GM12878 (cell line): Measurements from ENCODE around the gene IRF2BPL. TPM values are rescaled to one million over a fixed set of nuclear protein-coding genes. Genes with fewer than 3 reads are reported as not detected.

Source experiments
- ATAC-seq: fragments of 200-7000 bp; cut with Tn5 transposase; 3 replicates; pipeline ENCODE4 v1.9.1; 2020; ENCODE audit warnings: mild to moderate bottlenecking, moderate library complexity
- BruUV-seq: library from RNA; stranded (reverse); fragments of 400-500 nt; replicated peaks from 2 replicates; lab custom pipeline; 2021; lab: Mats Ljungman, UMichigan
- CTCF ChIA-PET: fragments of 300-600 bp; sonication (Branson Sonifier 250); formaldehyde crosslinking; extraction: SDS; loops from one replicate; lab custom pipeline; 2021; ENCODE audit warnings: inconsistent platforms; lab: Yijun Ruan, JAX
- POLR2A ChIA-PET: fragments of 350-600 bp; formaldehyde crosslinking; extraction: SDS; loops from one replicate; lab custom pipeline; 2021; ENCODE audit warnings: inconsistent platforms; lab: Charles Lee
- RAD21 ChIA-PET: fragments of 300-600 bp; sonication (Branson Sonifier 250); formaldehyde crosslinking; loops from one replicate; lab custom pipeline; 2023; ENCODE audit warnings: antibody characterized with exemption; ENCODE audit not compliant: unreplicated experiment; lab: Charles Lee
- SMC1A ChIA-PET: fragments of 300-600 bp; sonication (Branson Sonifier 250); formaldehyde crosslinking; loops from one replicate; lab custom pipeline; 2023; ENCODE audit not compliant: unreplicated experiment, uncharacterized antibody; lab: Charles Lee
- DNase-seq: peaks from one replicate; pipeline ENCODE4 v3.0.0-alpha.2; 2011; ENCODE audit warnings: low read depth, low spot score
- FAIRE-seq: peaks from 3 replicates; lab custom pipeline; 2011; peaks lifted over from hg19 to GRCh38; lab: Jason Lieb, UNC
- H2AFZ ChIP-seq: 2 replicates; pipeline ENCODE4 v1.6.0; 2011; ENCODE audit warnings: low read depth, low read length, control low read depth; ENCODE audit not compliant: control insufficient read depth
- H3K27ac ChIP-seq: 2 replicates; pipeline ENCODE4 v1.5.1; 2011; ENCODE audit warnings: control low read depth; ENCODE audit not compliant: control insufficient read depth, insufficient read depth
- H3K27me3 ChIP-seq, 2 experiments: replicated peaks in 1 of 2; 2 replicates each; pipeline versions ENCODE4 v1.6.0 to v1.6.1; 2011; ENCODE audit warnings: low read length in 1 of 2; ENCODE audit not compliant: control insufficient read depth in 2 of 2, insufficient read depth in 2 of 2
- H3K36me3 ChIP-seq, 2 experiments: 2 replicates each; pipeline ENCODE4 v1.5.1; 2011; ENCODE audit warnings: low read length in 1 of 2; ENCODE audit not compliant: control insufficient read depth in 2 of 2, insufficient read depth in 2 of 2
- H3K4me1 ChIP-seq: 2 replicates; pipeline ENCODE4 v1.6.1; 2011; ENCODE audit warnings: mild to moderate bottlenecking, low read length, moderate library complexity, mixed read lengths; ENCODE audit not compliant: control insufficient read depth, insufficient read depth
- H3K4me2 ChIP-seq: 2 replicates; pipeline ENCODE4 v1.6.0; 2011; ENCODE audit warnings: control low read depth; ENCODE audit not compliant: control insufficient read depth, insufficient read depth
- H3K4me3 ChIP-seq: fragments of 200-600 bp; sonication (generic); 2 replicates; pipeline ENCODE4 v1.5.1; 2016
- H3K79me2 ChIP-seq: 2 replicates; pipeline ENCODE4 v1.6.0; 2011; ENCODE audit warnings: low read length; ENCODE audit not compliant: control insufficient read depth, insufficient read depth
- H3K9ac ChIP-seq: 2 replicates; pipeline ENCODE4 v1.8.0; 2011; ENCODE audit warnings: low read length, control low read depth, mixed read lengths; ENCODE audit not compliant: control insufficient read depth, insufficient read depth
- H3K9me3 ChIP-seq: replicated peaks from 3 replicates; pipeline ENCODE4 v1.5.1; 2011; ENCODE audit warnings: mild to moderate bottlenecking, low read length; ENCODE audit not compliant: control insufficient read depth, insufficient read depth
- H4K20me1 ChIP-seq: 2 replicates; pipeline ENCODE4 v1.6.0; 2011; ENCODE audit not compliant: control insufficient read depth, insufficient read depth
- EGR1 ChIP-seq, 2 experiments: IDR thresholded peaks; 1 replicate in 1 of 2; 2 replicates in 1 of 2; pipeline ENCODE4 v1.6.1; 2011 to 2012; ENCODE audit warnings: low read depth in 2 of 2, low read length in 2 of 2, borderline replicate concordance in 1 of 2, mild to moderate bottlenecking in 1 of 2, moderate library complexity in 1 of 2
- FOS ChIP-seq: IDR thresholded peaks from 3 replicates; pipeline ENCODE4 v1.6.1; 2011; ENCODE audit warnings: borderline replicate concordance; ENCODE audit not compliant: insufficient read length; ENCODE audit errors: extremely low read depth
- HDAC2 ChIP-seq: fragments of 200-600 bp; sonication (generic); IDR thresholded peaks from 2 replicates; pipeline ENCODE4 v1.6.1; 2017
- KDM1A ChIP-seq: fragments of 200-600 bp; sonication (generic); IDR thresholded peaks from 2 replicates; pipeline ENCODE4 v1.6.1; 2016; ENCODE audit warnings: borderline replicate concordance
- RB1 ChIP-seq: fragments of 450-650 bp; formaldehyde crosslinking; IDR thresholded peaks from 2 replicates; pipeline ENCODE4 v1.6.1; 2017; ENCODE audit warnings: mild to moderate bottlenecking, borderline replicate concordance
- RCOR1 ChIP-seq: conservative IDR thresholded peaks from 2 replicates; pipeline ENCODE4 v1.6.1; 2012; ENCODE audit warnings: low read depth, low read length, improper control_type of control experiment
- RELA ChIP-seq: fragments of 450-650 bp; IDR thresholded peaks from 2 replicates; pipeline ENCODE4 v1.8.0; 2014; ENCODE audit warnings: borderline replicate concordance; ENCODE audit not compliant: partially characterized antibody
- SIX5 ChIP-seq: IDR thresholded peaks from 2 replicates; pipeline ENCODE4 v1.6.1; 2011; ENCODE audit warnings: mild to moderate bottlenecking, low read depth, low read length, moderate library complexity; ENCODE audit not compliant: severe bottlenecking
- SREBF1 ChIP-seq: IDR thresholded peaks from 2 replicates; pipeline ENCODE4 v1.6.1; 2012; ENCODE audit warnings: mild to moderate bottlenecking, low read length
- TCF7 ChIP-seq: IDR thresholded peaks from 2 replicates; pipeline ENCODE4 v1.6.1; 2014; ENCODE audit warnings: antibody characterized with exemption, borderline replicate concordance
- WRNIP1 ChIP-seq: IDR thresholded peaks from 2 replicates; pipeline ENCODE4 v1.6.1; 2011; ENCODE audit warnings: low read depth, low read length, improper control_type of control experiment, borderline replicate concordance
- YY1 ChIP-seq: IDR thresholded peaks from 2 replicates; pipeline ENCODE4 v1.6.1; 2011; ENCODE audit warnings: low read depth, mild to moderate bottlenecking, low read length
- ZNF24 ChIP-seq: fragments of 450-650 bp; IDR thresholded peaks from 2 replicates; pipeline ENCODE4 v1.6.1; 2017; ENCODE audit warnings: antibody characterized with exemption, mild to moderate bottlenecking
- ZNF687 ChIP-seq: fragments of 450-650 bp; IDR thresholded peaks from 2 replicates; pipeline ENCODE4 v1.6.1; 2017; ENCODE audit warnings: mild to moderate bottlenecking, moderate library complexity
- WGBS: methylation state at CpG from one replicate; pipeline ENCODE4 v1.1.6; 2016; ENCODE audit warnings: low lambda C conversion rate; ENCODE audit not compliant: insufficient replicate concordance, insufficient coverage; ENCODE audit errors: missing lambda C conversion rate; 5-methylcytosine and 5-hydroxymethylcytosine counted together
- in situ Hi-C: fragments of 300-500 bp; cut with MboI; formaldehyde crosslinking; loops from 9 replicates; pipeline ENCODE4 v1.14.3; 2018; ENCODE audit warnings: mixed read lengths
- intact Hi-C: fragments of 100-400 bp; cut with micrococcal nuclease; formaldehyde crosslinking; loops from one replicate; pipeline ENCODE4 v1.14.2; 2022; ENCODE audit not compliant: unreplicated experiment
- polyA plus RNA-seq, 11 experiments: library from polyadenylated mRNA; depleted of rRNA in 4 of 11; unstranded in 6 of 11; stranded (reverse) in 5 of 11; fragments of >200 nt; fragmentation: Nextera tagmentation in 4 of 11; fragmentation: Illumina TruSeq in 1 of 11; extraction: Ambion mirVana in 4 of 11; extraction: Trizol in 1 of 11; gene quantifications; 1 replicate in 1 of 11; 2 replicates in 10 of 11; pipeline versions ENCODE4 v1.2.1 to v1.2.3, GENCODE V29; 2011 to 2016; ENCODE audit warnings: inconsistent platforms in 2 of 11, missing spikeins in 2 of 11, low read depth in 1 of 11
- total RNA-seq, 4 experiments: library from RNA; depleted of rRNA in 3 of 4; stranded (reverse); fragments of >200 nt in 3 of 4; fragmentation: Illumina TruSeq in 1 of 4; extraction: Trizol in 1 of 4; gene quantifications; 2 replicates each; pipeline versions ENCODE4 v1.2.1 to v1.2.3, GENCODE V29; 2013 to 2021

The IRF2BPL gene
- total and polyA plus RNA-seq, 10 of the 15 experiments (the other 5 are each of a cell fraction or from before 2014, with no cell fraction given) = 1.2 to 34.5 (median 3.1) TPM

- ChIA-PET RAD21 (interaction anchor here (0.8 to 1.3 kb wide), 2 partner anchors 14 to 22 kb away, joined by 3 read pairs; no protein-coding TSS in a partner anchor), SMC1A (interaction anchor here (0.9 to 1.2 kb wide), 3 partner anchors 10 to 39 kb away, joined by 3 to 4 read pairs (median 3); no protein-coding TSS in a partner anchor), POLR2A (interaction anchor here (0.6 kb wide), 1 partner anchor 67 kb away, joined by 4 read pairs; no protein-coding TSS in a partner anchor), CTCF (interaction anchor here (1.0 to 1.1 kb wide), 2 partner anchors 9 to 56 kb away, joined by 3 read pairs; no protein-coding TSS in a partner anchor)
- Histone ChIP-seq H3K27ac (no peak overlapping the region), H3K9ac (no peak overlapping the region), H3K4me1 (no peaks in the 10 kb centered on the region), H3K4me3 (no peak overlapping the region), H3K79me2 (no peaks in the 10 kb centered on the region), H3K9me3 (no peaks in the 10 kb centered on the region), H2AFZ (no peak overlapping the region), H3K4me2 (no peak overlapping the region), H3K36me3 (no peaks in the 10 kb centered on the region), H4K20me1 (no peaks in the 10 kb centered on the region), H3K27me3 (no peaks in the 10 kb centered on the region)
- FAIRE-seq = no peak
- intact Hi-C loops = no loop called here
- 71% methylated on average over 9 of the region's 9 CpGs for WGBS
- in situ Hi-C loops = no loop called here
- no peak for DNase-seq
- no peak for ATAC-seq
- no peak for TF ChIP-seq WRNIP1
- no peak for TF ChIP-seq TCF7
- TF ChIP-seq ZNF24 = no peak
- TF ChIP-seq RCOR1 = no peak
- no peak for TF ChIP-seq EGR1 (IDR thresholded peaks at IDR 0.05; ENCODE audit: borderline replicate concordance in 1 of 2, low read depth in 2 of 2, low read length in 2 of 2)
- no peak for TF ChIP-seq RELA
- TF ChIP-seq HDAC2 = no peak
- TF ChIP-seq KDM1A = no peak
- TF ChIP-seq SREBF1 = no peak
- no peak for TF ChIP-seq ZNF687
- no peak for TF ChIP-seq FOS
- TF ChIP-seq RB1 = no peak
- no peak for TF ChIP-seq YY1
- no peak for TF ChIP-seq SIX5
- BruUV-seq = no TSS peak
Measured at GRCh38 chr14:77014004-77014604, 14.4 kb downstream of the IRF2BPL start.
